ENCODE measurements around the gene DAZAP1.

DNA sequence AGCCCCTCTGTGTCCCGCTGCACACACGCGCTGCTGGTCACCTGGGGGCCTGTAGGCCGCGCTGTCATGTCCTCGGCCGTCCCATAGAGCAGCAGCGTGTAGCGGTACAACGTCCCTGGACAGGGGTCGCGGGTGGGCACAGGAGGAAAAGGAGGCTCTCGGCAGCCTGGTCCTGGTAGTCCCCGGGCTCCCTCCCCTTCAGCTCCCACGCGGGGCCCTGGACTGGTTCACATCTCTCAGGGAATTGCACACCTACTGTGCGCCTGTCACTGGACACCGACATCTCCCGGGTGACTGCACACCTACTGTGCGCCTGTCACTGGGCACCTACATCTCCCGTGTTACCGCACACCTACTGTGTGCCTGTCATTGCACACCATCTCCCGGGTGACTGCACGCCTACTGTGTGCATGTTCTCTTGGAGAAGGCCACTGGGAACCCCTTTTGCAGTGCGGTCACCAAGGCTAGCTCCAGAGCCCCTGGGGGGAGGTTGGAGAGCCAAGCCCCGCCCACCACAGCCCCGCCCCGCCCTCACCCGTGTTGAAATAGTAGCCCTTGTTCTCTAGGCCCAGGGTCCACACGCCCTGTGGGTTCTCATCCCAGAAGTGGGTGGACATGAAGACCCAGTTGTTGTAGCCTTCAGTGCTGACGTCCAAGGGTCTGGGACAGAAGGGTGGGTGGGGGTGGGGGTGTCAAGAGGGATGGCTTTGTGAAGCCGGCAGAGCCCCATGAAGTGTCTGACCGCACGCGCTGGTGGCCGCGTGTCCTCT, 75.2 kb downstream of the DAZAP1 start:
- TF ChIP-seq, protein P1, sequence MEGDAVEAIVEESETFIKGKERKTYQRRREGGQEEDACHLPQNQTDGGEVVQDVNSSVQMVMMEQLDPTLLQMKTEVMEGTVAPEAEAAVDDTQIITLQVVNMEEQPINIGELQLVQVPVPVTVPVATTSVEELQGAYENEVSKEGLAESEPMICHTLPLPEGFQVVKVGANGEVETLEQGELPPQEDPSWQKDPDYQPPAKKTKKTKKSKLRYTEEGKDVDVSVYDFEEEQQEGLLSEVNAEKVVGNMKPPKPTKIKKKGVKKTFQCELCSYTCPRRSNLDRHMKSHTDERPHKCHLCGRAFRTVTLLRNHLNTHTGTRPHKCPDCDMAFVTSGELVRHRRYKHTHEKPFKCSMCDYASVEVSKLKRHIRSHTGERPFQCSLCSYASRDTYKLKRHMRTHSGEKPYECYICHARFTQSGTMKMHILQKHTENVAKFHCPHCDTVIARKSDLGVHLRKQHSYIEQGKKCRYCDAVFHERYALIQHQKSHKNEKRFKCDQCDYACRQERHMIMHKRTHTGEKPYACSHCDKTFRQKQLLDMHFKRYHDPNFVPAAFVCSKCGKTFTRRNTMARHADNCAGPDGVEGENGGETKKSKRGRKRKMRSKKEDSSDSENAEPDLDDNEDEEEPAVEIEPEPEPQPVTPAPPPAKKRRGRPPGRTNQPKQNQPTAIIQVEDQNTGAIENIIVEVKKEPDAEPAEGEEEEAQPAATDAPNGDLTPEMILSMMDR (IDR thresholded peaks at IDR 0.05; ENCODE audit: poor library complexity): no peak
- TF ChIP-seq EZH2 (IDR thresholded peaks at IDR 0.05; ENCODE audit: borderline replicate concordance): no peak

All from hepatocyte (in vitro differentiated cells).